Fibroblast of pulmonary artery (primary cell): ENCODE results near the gene GPR55.

Source experiments
- DNase-seq: peaks from one replicate; pipeline ENCODE4 v3.0.0-alpha.2; 2010; ENCODE audit warnings: low read depth
- H3K4me3 ChIP-seq: replicated peaks from 2 replicates; pipeline ENCODE4 v1.5.1; 2011; ENCODE audit warnings: low read depth, mild to moderate bottlenecking, control low read depth, low read length, moderate library complexity
- TF ChIP-seq, protein P1 (sequence below): IDR thresholded peaks from 2 replicates; pipeline ENCODE4 v1.5.1; 2011; ENCODE audit warnings: mild to moderate bottlenecking, control low read depth, low read length, inconsistent platforms; ENCODE audit errors: missing control alignments

The GPR55 gene

DNA sequence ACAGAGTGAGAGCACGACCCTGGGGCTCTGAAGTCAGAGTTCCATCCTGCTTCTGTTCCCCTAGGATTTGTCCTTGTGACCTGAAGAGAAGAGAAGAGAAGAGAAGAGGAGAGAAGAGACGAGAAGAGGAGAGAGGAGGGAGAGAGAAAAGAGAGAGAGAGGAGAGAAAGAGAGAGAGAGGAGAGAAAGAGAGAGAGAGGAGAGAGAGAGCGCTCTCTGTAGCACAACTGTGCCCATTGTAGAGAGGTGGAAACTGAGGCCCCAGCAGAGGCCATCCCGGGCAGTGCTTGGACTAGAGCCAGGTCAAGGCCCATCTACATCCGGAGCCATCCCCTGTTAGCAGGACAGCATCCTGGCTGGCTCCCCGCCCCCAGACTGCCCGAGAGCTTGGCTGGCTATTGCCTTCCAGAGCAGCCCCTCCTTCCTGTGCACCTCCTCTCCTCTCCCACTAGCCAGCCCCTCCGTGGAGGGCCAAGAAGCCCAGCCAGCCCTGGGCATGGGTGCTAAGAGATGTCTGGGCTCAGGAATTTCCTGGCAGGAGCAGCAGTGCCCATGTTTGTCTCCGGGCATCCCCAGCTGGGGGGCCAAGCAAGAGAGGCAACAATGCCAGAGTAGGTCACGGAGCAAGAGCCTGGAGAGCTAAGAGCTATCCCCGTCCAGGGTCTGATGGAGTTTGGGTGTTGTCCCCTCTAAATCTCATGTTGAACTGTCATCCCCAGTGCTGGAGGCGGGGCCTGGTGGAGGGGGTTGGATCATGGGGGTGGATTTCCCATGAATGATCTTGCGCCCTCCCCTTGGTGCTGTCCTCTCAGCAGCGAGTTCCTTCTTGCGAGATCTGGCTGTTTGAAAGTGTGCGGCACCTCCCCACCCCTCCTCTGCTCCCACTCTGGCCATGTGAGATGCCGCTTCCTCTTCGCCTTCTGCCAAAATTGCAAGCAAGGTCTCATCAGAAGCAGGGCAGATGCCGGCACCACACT lies 18.2 kb upstream of the GPR55 start:
- no peak overlapping the region for H3K4me3 ChIP-seq
- TF ChIP-seq, protein P1, sequence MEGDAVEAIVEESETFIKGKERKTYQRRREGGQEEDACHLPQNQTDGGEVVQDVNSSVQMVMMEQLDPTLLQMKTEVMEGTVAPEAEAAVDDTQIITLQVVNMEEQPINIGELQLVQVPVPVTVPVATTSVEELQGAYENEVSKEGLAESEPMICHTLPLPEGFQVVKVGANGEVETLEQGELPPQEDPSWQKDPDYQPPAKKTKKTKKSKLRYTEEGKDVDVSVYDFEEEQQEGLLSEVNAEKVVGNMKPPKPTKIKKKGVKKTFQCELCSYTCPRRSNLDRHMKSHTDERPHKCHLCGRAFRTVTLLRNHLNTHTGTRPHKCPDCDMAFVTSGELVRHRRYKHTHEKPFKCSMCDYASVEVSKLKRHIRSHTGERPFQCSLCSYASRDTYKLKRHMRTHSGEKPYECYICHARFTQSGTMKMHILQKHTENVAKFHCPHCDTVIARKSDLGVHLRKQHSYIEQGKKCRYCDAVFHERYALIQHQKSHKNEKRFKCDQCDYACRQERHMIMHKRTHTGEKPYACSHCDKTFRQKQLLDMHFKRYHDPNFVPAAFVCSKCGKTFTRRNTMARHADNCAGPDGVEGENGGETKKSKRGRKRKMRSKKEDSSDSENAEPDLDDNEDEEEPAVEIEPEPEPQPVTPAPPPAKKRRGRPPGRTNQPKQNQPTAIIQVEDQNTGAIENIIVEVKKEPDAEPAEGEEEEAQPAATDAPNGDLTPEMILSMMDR = no peak
- no peak for DNase-seq

DNA sequence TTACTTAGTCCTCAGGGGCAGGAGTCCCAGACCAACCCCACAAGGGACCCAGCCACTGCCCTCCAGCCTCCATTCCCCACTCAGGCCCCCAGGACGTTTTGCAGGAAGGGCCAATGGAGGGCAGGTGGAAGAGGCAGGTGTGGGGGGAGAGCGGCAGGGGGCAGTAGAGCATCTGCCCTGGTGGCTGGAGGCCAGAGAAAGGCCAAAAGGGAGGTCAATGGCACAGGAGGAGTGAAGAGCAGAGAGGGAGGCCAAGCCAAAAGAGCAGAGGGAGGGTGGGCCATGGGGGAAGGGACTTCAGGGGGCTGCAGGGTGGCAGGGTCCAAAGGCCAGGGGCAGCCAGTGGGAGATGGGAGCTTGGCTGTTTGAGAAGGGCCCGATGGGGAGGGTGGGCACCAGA lies 17.3 kb upstream of the GPR55 start:
- no peak overlapping the region for H3K4me3 ChIP-seq
- TF ChIP-seq, protein P1 = no peak

DNA sequence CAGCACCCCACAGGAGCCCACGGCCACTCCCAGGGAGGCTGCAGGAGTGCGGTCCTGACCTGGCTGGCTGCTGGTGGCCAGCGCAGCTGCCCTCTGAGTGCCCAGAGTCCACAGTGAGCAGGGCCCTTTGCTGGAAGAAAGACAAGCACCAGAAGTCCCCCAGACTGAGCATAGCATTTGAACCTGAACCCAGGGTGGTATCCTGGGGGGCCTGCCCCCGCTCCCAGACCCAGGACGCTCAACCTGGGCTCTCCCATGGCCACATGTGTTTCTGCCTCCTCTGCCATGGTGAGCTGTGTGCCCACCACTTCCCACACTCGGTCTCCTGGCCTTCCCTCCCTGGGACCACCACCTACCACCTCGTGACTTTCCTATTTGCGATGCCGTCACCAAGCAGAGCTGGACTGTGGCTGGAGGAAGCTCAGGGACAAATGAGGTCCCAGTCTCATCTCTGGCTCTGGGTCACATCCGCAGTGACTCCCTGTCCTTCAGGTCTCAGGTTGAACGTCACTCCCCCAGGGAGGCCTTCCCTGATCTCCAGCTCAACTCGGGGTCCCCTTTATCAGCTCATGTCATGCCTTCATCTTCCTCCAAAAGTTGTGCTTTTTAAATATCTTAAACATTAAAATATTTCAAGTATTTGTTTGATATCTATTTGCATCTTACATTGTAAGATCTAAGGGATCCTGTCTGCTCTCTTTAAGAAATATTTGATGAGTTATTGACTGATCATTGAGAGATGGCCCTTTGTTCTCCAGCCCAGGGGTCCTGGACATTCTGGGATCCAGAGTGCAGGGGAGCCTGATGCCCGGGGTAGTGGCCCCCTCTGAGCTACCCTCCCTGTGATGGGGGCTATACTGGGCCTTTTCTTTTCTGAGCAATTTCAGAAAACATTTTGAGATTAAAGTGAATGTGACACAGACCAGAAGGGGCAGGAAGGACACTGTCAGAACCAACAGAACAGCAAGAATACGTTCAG lies 16.4 kb upstream of the GPR55 start:
- no peak for DNase-seq
- TF ChIP-seq, protein P1 = no peak
- H3K4me3 ChIP-seq = no peak overlapping the region

More for the DNA sequence above, 17.3 kb upstream of the GPR55 start:
- no peak for DNase-seq

DNA sequence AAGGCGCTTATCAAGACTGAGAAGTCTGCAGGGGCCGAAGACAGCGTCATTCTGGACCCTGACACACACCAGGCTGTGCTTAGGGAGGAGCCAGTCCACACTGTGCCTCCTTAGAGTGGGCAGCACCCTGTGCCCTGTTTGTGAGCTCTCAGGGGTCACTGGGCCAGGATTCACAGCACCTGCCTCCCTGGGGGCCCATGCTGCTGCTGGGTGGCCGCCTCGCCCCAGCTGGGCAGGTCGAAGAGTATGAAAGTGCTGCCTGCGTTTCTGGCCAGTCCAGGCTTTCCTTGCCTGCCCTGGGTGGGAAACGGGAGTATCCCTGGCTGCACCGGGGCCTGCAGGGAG lies 15.4 kb upstream of the GPR55 start:
- no peak for DNase-seq
- no peak overlapping the region for H3K4me3 ChIP-seq
- TF ChIP-seq, protein P1 = no peak

- DNase-seq = no peak
- TF ChIP-seq, protein P1 = no peak
- no peak overlapping the region for H3K4me3 ChIP-seq
These were observed 14.8 kb upstream of the GPR55 start for GRCh38 chr2:230939691-230940470.

DNA sequence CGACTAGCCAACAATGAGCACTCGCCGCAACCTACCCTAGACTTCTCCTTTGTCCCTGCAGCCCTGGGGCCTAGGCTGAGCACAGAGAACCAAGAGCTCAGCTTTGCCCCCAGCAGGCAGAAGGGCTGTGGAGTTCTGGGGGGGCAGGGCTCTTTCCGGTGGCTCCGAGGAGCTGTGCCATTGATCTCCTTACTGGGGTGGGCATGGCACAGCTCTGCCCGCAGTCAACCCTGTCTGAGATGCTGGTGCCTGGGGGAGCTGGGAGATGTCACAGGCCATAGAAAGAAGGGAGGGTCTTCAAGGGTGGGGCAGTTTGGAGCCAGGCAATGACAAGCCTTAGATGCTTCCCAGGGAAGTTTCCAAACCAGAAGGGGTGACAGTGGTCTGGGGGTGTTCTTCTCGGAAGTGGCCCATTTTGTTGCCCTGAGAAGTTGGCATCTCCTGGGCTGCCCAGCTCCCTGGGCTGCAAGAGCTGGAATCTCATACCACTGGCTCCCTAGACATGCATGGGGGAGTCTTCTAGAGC lies 14.1 kb upstream of the GPR55 start:
- no peak for DNase-seq
- H3K4me3 ChIP-seq = no peak overlapping the region
- TF ChIP-seq, protein P1 = no peak
